Endothelial cell of umbilical vein (primary cell): ENCODE data around the gene TREML1.
"Not testable (repeated sequence)": the region's sequence is repeated elsewhere in the genome, so short reads cannot be mapped to it uniquely, and the experiment has no call there.

Experiments used
- JUN ChIP-seq: IDR thresholded peaks from 2 replicates; pipeline ENCODE4 v1.6.1; 2011; ENCODE audit warnings: borderline replicate concordance, low read depth; ENCODE audit not compliant: insufficient read length, insufficient read depth
- TF ChIP-seq, protein P1 (sequence below), 2 donors: IDR thresholded peaks; 1 replicate in 1 of 2; 2 replicates in 1 of 2; pipeline ENCODE4 v1.5.1; 2011; ENCODE audit warnings: low read length in 2 of 2, mild to moderate bottlenecking in 2 of 2, moderate library complexity in 2 of 2, control low read depth in 1 of 2, inconsistent platforms in 1 of 2, low read depth in 1 of 2; ENCODE audit not compliant: insufficient read depth in 1 of 2; ENCODE audit errors: extremely low read depth in 1 of 2

DNA sequence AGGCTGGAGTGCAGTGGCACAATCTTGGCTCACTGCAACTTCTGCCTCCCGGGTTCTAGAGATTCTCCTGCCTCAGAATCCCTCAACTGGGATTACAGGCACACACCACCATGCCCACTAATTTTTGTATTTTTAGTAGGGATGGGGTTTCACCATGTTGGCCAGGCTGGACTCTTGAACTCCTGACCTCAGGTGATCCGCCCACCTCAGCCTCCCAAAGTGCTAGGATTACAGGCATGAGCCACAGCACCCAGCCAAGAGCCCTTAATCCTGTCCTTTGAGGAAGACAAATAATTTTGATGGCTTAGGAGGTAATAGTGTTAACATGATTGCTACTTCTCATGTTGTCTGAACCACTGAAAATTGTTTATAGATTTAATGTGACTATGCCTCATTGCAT is 39.1 kb downstream of the TREML1 start:
- TF ChIP-seq JUN, result not testable (repeated sequence)
- TF ChIP-seq, protein P1, sequence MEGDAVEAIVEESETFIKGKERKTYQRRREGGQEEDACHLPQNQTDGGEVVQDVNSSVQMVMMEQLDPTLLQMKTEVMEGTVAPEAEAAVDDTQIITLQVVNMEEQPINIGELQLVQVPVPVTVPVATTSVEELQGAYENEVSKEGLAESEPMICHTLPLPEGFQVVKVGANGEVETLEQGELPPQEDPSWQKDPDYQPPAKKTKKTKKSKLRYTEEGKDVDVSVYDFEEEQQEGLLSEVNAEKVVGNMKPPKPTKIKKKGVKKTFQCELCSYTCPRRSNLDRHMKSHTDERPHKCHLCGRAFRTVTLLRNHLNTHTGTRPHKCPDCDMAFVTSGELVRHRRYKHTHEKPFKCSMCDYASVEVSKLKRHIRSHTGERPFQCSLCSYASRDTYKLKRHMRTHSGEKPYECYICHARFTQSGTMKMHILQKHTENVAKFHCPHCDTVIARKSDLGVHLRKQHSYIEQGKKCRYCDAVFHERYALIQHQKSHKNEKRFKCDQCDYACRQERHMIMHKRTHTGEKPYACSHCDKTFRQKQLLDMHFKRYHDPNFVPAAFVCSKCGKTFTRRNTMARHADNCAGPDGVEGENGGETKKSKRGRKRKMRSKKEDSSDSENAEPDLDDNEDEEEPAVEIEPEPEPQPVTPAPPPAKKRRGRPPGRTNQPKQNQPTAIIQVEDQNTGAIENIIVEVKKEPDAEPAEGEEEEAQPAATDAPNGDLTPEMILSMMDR (IDR thresholded peaks at IDR 0.05; ENCODE audit: extremely low read depth in 1 of 2, insufficient read depth in 1 of 2, low read depth in 1 of 2, low read length in 2 of 2), result not testable (repeated sequence)
